ENCODE measurements around the gene CFLAR.

Gene CFLAR

GRCh38 chr2:201219328-201220096 is 103.5 kb downstream of the CFLAR start:
- no peak for DNase-seq

GRCh38 chr2:201220102-201220570 is 104.2 kb downstream of the CFLAR start:
- no peak for DNase-seq

GRCh38 chr2:201223089-201224073 is 107.4 kb downstream of the CFLAR start:
- no peak for DNase-seq

Measured in activated effector memory CD4-positive, alpha-beta T cell treated with anti-CD3 and anti-CD28 coated beads, Interleukin-2, amount 50 U/mL, for 16 hours (primary cell).